Measurements from ENCODE around the gene GALNT3. TPM values are rescaled to one million over a fixed set of nuclear protein-coding genes. Genes with fewer than 3 reads are reported as not detected.

The GALNT3 gene
- total RNA-seq, 1 experiment from 2014 or later = 18.5 TPM

DNA sequence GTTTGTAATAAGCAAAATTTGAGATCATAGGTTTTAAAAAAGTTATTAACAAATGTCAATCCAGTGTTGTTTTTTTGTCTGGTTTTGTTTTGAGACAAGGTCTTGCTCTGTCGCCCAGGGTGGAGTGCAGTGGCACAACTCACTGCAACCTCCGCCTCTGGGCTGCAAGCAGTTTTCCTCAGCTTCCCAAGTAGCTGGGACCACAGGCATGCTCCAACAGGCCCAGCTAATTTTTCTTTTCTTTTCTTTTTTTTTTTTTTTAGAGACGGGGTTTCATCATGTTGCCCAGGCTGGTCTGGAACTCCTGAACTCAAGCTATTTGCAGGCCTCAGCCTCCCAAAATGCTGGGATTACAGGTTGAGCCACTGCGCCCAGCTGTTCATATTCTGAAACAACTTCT, 31.3 kb downstream of the GALNT3 start:
- H3T11ph ChIP-seq (ENCODE audit: low read length) = no peak overlapping the region
- peaks cover 14% of the 10 kb centered on the region for H3K79me2 ChIP-seq (ENCODE audit: insufficient read depth, low read length)
- no peaks in the 10 kb centered on the region for H3K27me3 Mint-ChIP-seq (ENCODE audit: low read depth)
- no peak overlapping the region for H2BK20ac ChIP-seq (ENCODE audit: low read depth, low read length, poor library complexity, severe bottlenecking)
- H2BK5ac ChIP-seq (ENCODE audit: insufficient read length, low read length) = no peak overlapping the region
- H2BK120ac ChIP-seq (ENCODE audit: low read depth, low read length, poor library complexity, severe bottlenecking) = no peak overlapping the region
- no peak overlapping the region for H4K8ac ChIP-seq (replicated peaks; ENCODE audit: insufficient read length, low read depth, low read length)
- H2BK12ac ChIP-seq (ENCODE audit: insufficient read length, low read depth, low read length) = no peak overlapping the region
- no peak overlapping the region for H2AK5ac ChIP-seq (ENCODE audit: insufficient read length, low read length)
- no peak overlapping the region for H4K91ac ChIP-seq (ENCODE audit: insufficient read length, low read depth, low read length)
- H3K27ac ChIP-seq (ENCODE audit: insufficient read length, low read depth, low read length) = no peak overlapping the region
- peak overlapping the region; percentile 23 for H3K9ac ChIP-seq (ENCODE audit: extremely low read depth, insufficient read length, low read length)
- no peaks in the 10 kb centered on the region for H3K9me3 ChIP-seq (ENCODE audit: control insufficient read depth, low read depth, low read length)
- H3K9me3 Mint-ChIP-seq = no peaks in the 10 kb centered on the region
- H4K5ac ChIP-seq (ENCODE audit: insufficient read length, low read depth, low read length) = no peak overlapping the region
- no CpG with 5 or more reads among the region's 4 CpGs for WGBS (ENCODE audit: extremely low coverage, insufficient read length, low lambda C conversion rate)
- no peak overlapping the region for H3K4me3 Mint-ChIP-seq
- peaks cover 5% of the 10 kb centered on the region; the same call in 1 of the 2 replicates for H3K4me1 ChIP-seq (ENCODE audit: insufficient read depth, low read length)
- H3K23ac ChIP-seq (ENCODE audit: insufficient read length, low read depth, low read length) = no peak overlapping the region
- peaks cover 26 to 37% of the 10 kb centered on the region in 2 experiments for H3K4me1 Mint-ChIP-seq
- H3K23me2 ChIP-seq (ENCODE audit: insufficient read length, low read depth, low read length, poor library complexity, severe bottlenecking) = no peaks in the 10 kb centered on the region
- no peak overlapping the region for H3K14ac ChIP-seq (ENCODE audit: insufficient read depth, low read length)
- H4K20me1 ChIP-seq (ENCODE audit: control insufficient read depth, insufficient read depth, insufficient read length) = no peaks in the 10 kb centered on the region
- no peak overlapping the region for H3K18ac ChIP-seq (ENCODE audit: insufficient read length, low read depth, low read length)
- no peak overlapping the region for H3K4ac ChIP-seq (ENCODE audit: low read depth, low read length)
- peaks cover 4 to 31% (median 31%) of the 10 kb centered on the region in 3 experiments; a peak in 6 of 7 replicates for H3K36me3 Mint-ChIP-seq (ENCODE audit: insufficient read depth in 1 of 3, low read depth in 3 of 3)
- H3K56ac ChIP-seq (ENCODE audit: insufficient read length, low read depth, low read length) = no peak overlapping the region
- no peak overlapping the region for H3K4me2 ChIP-seq (ENCODE audit: insufficient read depth, insufficient read length, low read length)
- H2BK15ac ChIP-seq (ENCODE audit: low read depth, low read length) = no peak overlapping the region
- TF ChIP-seq, protein P1, sequence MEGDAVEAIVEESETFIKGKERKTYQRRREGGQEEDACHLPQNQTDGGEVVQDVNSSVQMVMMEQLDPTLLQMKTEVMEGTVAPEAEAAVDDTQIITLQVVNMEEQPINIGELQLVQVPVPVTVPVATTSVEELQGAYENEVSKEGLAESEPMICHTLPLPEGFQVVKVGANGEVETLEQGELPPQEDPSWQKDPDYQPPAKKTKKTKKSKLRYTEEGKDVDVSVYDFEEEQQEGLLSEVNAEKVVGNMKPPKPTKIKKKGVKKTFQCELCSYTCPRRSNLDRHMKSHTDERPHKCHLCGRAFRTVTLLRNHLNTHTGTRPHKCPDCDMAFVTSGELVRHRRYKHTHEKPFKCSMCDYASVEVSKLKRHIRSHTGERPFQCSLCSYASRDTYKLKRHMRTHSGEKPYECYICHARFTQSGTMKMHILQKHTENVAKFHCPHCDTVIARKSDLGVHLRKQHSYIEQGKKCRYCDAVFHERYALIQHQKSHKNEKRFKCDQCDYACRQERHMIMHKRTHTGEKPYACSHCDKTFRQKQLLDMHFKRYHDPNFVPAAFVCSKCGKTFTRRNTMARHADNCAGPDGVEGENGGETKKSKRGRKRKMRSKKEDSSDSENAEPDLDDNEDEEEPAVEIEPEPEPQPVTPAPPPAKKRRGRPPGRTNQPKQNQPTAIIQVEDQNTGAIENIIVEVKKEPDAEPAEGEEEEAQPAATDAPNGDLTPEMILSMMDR (conservative IDR thresholded peaks at IDR 0.05) = no peak
- no peak overlapping the region for H2AFZ ChIP-seq (ENCODE audit: low read length)
- H3K27ac Mint-ChIP-seq = peak overlapping the region in 2 of 3 experiments; percentile 86 to 96; a peak in 4 of 7 replicates
- H3K79me1 ChIP-seq (ENCODE audit: insufficient read depth, low read depth, low read length, poor library complexity, severe bottlenecking) = peaks cover 2% of the 10 kb centered on the region
- DNase-seq = no peak
- H3K27me3 ChIP-seq (ENCODE audit: insufficient read depth, low read length) = no peaks in the 10 kb centered on the region

All from H9 (cell line).